GM12878 (cell line): ENCODE data around the gene ASXL2. TPM values are rescaled to one million over a fixed set of nuclear protein-coding genes. Genes with fewer than 3 reads are reported as not detected.

ENCODE experiments used
- ATAC-seq: fragments of 200-7000 bp; cut with Tn5 transposase; 3 replicates; pipeline ENCODE4 v1.9.1; 2020; ENCODE audit warnings: mild to moderate bottlenecking, moderate library complexity
- BruUV-seq: library from RNA; stranded (reverse); fragments of 400-500 nt; replicated peaks from 2 replicates; lab custom pipeline; 2021; lab: Mats Ljungman, UMichigan
- CTCF ChIA-PET: fragments of 300-600 bp; sonication (Branson Sonifier 250); formaldehyde crosslinking; extraction: SDS; loops from one replicate; lab custom pipeline; 2021; ENCODE audit warnings: inconsistent platforms; lab: Yijun Ruan, JAX
- POLR2A ChIA-PET: fragments of 350-600 bp; formaldehyde crosslinking; extraction: SDS; loops from one replicate; lab custom pipeline; 2021; ENCODE audit warnings: inconsistent platforms; lab: Charles Lee
- RAD21 ChIA-PET: fragments of 300-600 bp; sonication (Branson Sonifier 250); formaldehyde crosslinking; loops from one replicate; lab custom pipeline; 2023; ENCODE audit warnings: antibody characterized with exemption; ENCODE audit not compliant: unreplicated experiment; lab: Charles Lee
- SMC1A ChIA-PET: fragments of 300-600 bp; sonication (Branson Sonifier 250); formaldehyde crosslinking; loops from one replicate; lab custom pipeline; 2023; ENCODE audit not compliant: unreplicated experiment, uncharacterized antibody; lab: Charles Lee
- DNase-seq: peaks from one replicate; pipeline ENCODE4 v3.0.0-alpha.2; 2011; ENCODE audit warnings: low read depth, low spot score
- FAIRE-seq: peaks from 3 replicates; lab custom pipeline; 2011; peaks lifted over from hg19 to GRCh38; lab: Jason Lieb, UNC
- H2AFZ ChIP-seq: 2 replicates; pipeline ENCODE4 v1.6.0; 2011; ENCODE audit warnings: low read depth, low read length, control low read depth; ENCODE audit not compliant: control insufficient read depth
- H3K27ac ChIP-seq: 2 replicates; pipeline ENCODE4 v1.5.1; 2011; ENCODE audit warnings: control low read depth; ENCODE audit not compliant: control insufficient read depth, insufficient read depth
- H3K27me3 ChIP-seq, 2 experiments: replicated peaks in 1 of 2; 2 replicates each; pipeline versions ENCODE4 v1.6.0 to v1.6.1; 2011; ENCODE audit warnings: low read length in 1 of 2; ENCODE audit not compliant: control insufficient read depth in 2 of 2, insufficient read depth in 2 of 2
- H3K36me3 ChIP-seq, 2 experiments: 2 replicates each; pipeline ENCODE4 v1.5.1; 2011; ENCODE audit warnings: low read length in 1 of 2; ENCODE audit not compliant: control insufficient read depth in 2 of 2, insufficient read depth in 2 of 2
- H3K4me1 ChIP-seq: 2 replicates; pipeline ENCODE4 v1.6.1; 2011; ENCODE audit warnings: mild to moderate bottlenecking, low read length, moderate library complexity, mixed read lengths; ENCODE audit not compliant: control insufficient read depth, insufficient read depth
- H3K4me2 ChIP-seq: 2 replicates; pipeline ENCODE4 v1.6.0; 2011; ENCODE audit warnings: control low read depth; ENCODE audit not compliant: control insufficient read depth, insufficient read depth
- H3K4me3 ChIP-seq: fragments of 200-600 bp; sonication (generic); 2 replicates; pipeline ENCODE4 v1.5.1; 2016
- H3K79me2 ChIP-seq: 2 replicates; pipeline ENCODE4 v1.6.0; 2011; ENCODE audit warnings: low read length; ENCODE audit not compliant: control insufficient read depth, insufficient read depth
- H3K9ac ChIP-seq: 2 replicates; pipeline ENCODE4 v1.8.0; 2011; ENCODE audit warnings: low read length, control low read depth, mixed read lengths; ENCODE audit not compliant: control insufficient read depth, insufficient read depth
- H3K9me3 ChIP-seq: replicated peaks from 3 replicates; pipeline ENCODE4 v1.5.1; 2011; ENCODE audit warnings: mild to moderate bottlenecking, low read length; ENCODE audit not compliant: control insufficient read depth, insufficient read depth
- H4K20me1 ChIP-seq: 2 replicates; pipeline ENCODE4 v1.6.0; 2011; ENCODE audit not compliant: control insufficient read depth, insufficient read depth
- ATF7 ChIP-seq: fragments of 450-650 bp; IDR thresholded peaks from 2 replicates; pipeline ENCODE4 v1.6.1; 2016; ENCODE audit warnings: low read depth, mild to moderate bottlenecking
- CBFB ChIP-seq: IDR thresholded peaks from 2 replicates; pipeline ENCODE4 v1.6.1; 2016; ENCODE audit warnings: antibody characterized with exemption, low read depth
- CHD4 ChIP-seq: fragments of 200-600 bp; sonication (generic); IDR thresholded peaks from 2 replicates; pipeline ENCODE4 v1.6.1; 2016; ENCODE audit warnings: mild to moderate bottlenecking
- EZH2 ChIP-seq: IDR thresholded peaks from 2 replicates; pipeline ENCODE4 v1.6.1; 2012; ENCODE audit warnings: low read depth, mild to moderate bottlenecking, control low read depth, inconsistent platforms, low read length, borderline replicate concordance; ENCODE audit not compliant: control insufficient read depth
- GATAD2B ChIP-seq: fragments of 450-650 bp; conservative IDR thresholded peaks from 2 replicates; pipeline ENCODE4 v1.6.1; 2017; ENCODE audit warnings: low read depth, mild to moderate bottlenecking, moderate library complexity
- JUND ChIP-seq: IDR thresholded peaks from 2 replicates; pipeline ENCODE4 v1.6.1; 2012; ENCODE audit warnings: low read depth, mild to moderate bottlenecking, low read length, improper control_type of control experiment, moderate library complexity
- KAT2A ChIP-seq: conservative IDR thresholded peaks from 2 replicates; pipeline ENCODE4 v1.6.1; 2011; ENCODE audit warnings: low read depth, low read length; ENCODE audit not compliant: control insufficient read depth
- NBN ChIP-seq: fragments of 450-650 bp; IDR thresholded peaks from 2 replicates; pipeline ENCODE4 v1.6.1; 2016
- NFIC ChIP-seq: IDR thresholded peaks from 2 replicates; pipeline ENCODE4 v1.6.1; 2012; ENCODE audit warnings: low read depth, mild to moderate bottlenecking, inconsistent platforms, low read length, moderate library complexity
- RAD21 ChIP-seq: IDR thresholded peaks from 2 replicates; pipeline ENCODE4 v1.6.1; 2011; ENCODE audit warnings: mild to moderate bottlenecking, low read depth, low read length, moderate library complexity; ENCODE audit not compliant: insufficient read depth
- RB1 ChIP-seq: fragments of 450-650 bp; formaldehyde crosslinking; IDR thresholded peaks from 2 replicates; pipeline ENCODE4 v1.6.1; 2017; ENCODE audit warnings: mild to moderate bottlenecking, borderline replicate concordance
- RCOR1 ChIP-seq: conservative IDR thresholded peaks from 2 replicates; pipeline ENCODE4 v1.6.1; 2012; ENCODE audit warnings: low read depth, low read length, improper control_type of control experiment
- RELA ChIP-seq: fragments of 450-650 bp; IDR thresholded peaks from 2 replicates; pipeline ENCODE4 v1.8.0; 2014; ENCODE audit warnings: borderline replicate concordance; ENCODE audit not compliant: partially characterized antibody
- ZNF384 ChIP-seq: IDR thresholded peaks from 2 replicates; pipeline ENCODE4 v1.6.1; 2012; ENCODE audit warnings: low read depth, mild to moderate bottlenecking, low read length, improper control_type of control experiment, borderline replicate concordance
- WGBS: methylation state at CpG from one replicate; pipeline ENCODE4 v1.1.6; 2016; ENCODE audit warnings: low lambda C conversion rate; ENCODE audit not compliant: insufficient replicate concordance, insufficient coverage; ENCODE audit errors: missing lambda C conversion rate; 5-methylcytosine and 5-hydroxymethylcytosine counted together
- in situ Hi-C: fragments of 300-500 bp; cut with MboI; formaldehyde crosslinking; loops from 9 replicates; pipeline ENCODE4 v1.14.3; 2018; ENCODE audit warnings: mixed read lengths
- intact Hi-C: fragments of 100-400 bp; cut with micrococcal nuclease; formaldehyde crosslinking; loops from one replicate; pipeline ENCODE4 v1.14.2; 2022; ENCODE audit not compliant: unreplicated experiment
- polyA plus RNA-seq, 11 experiments: library from polyadenylated mRNA; depleted of rRNA in 4 of 11; unstranded in 6 of 11; stranded (reverse) in 5 of 11; fragments of >200 nt; fragmentation: Nextera tagmentation in 4 of 11; fragmentation: Illumina TruSeq in 1 of 11; extraction: Ambion mirVana in 4 of 11; extraction: Trizol in 1 of 11; gene quantifications; 1 replicate in 1 of 11; 2 replicates in 10 of 11; pipeline versions ENCODE4 v1.2.1 to v1.2.3, GENCODE V29; 2011 to 2016; ENCODE audit warnings: inconsistent platforms in 2 of 11, missing spikeins in 2 of 11, low read depth in 1 of 11
- total RNA-seq, 4 experiments: library from RNA; depleted of rRNA in 3 of 4; stranded (reverse); fragments of >200 nt in 3 of 4; fragmentation: Illumina TruSeq in 1 of 4; extraction: Trizol in 1 of 4; gene quantifications; 2 replicates each; pipeline versions ENCODE4 v1.2.1 to v1.2.3, GENCODE V29; 2013 to 2021
- TF ChIP-seq, protein P1 (sequence below), 3 experiments: IDR thresholded peaks in 2 of 3; conservative IDR thresholded peaks in 1 of 3; 2 replicates each; pipeline ENCODE4 v1.5.1; 2011; ENCODE audit warnings: low read depth in 3 of 3, low read length in 3 of 3, mild to moderate bottlenecking in 3 of 3, control low read depth in 2 of 3, moderate library complexity in 2 of 3, inconsistent platforms in 1 of 3, mixed read lengths in 1 of 3; ENCODE audit not compliant: control insufficient read depth in 2 of 3, insufficient read depth in 1 of 3; ENCODE audit errors: extremely low read depth in 1 of 3

Gene ASXL2
- total and polyA plus RNA-seq, 10 of the 15 experiments (the other 5 are each of a cell fraction or from before 2014, with no cell fraction given): 1.3 to 17.7 (median 5.5) TPM

DNA sequence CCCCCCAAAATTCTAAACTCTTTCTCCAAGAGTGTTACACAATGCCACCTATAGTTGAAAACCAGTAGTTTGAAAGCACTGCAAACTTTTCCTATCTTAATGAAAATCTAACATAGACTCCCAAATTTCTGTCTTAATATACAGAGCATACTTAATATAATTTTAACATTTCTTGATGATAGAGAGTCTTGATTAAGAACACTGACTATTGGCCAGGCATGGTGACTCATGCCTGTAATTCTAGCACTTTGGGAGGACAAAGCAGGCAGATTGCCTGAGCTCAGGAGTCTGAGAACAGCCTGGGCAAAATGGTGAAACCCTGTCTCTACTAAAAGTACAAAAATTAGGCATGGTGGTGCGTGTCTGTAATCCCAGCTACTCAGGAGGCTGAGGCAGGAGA is 34.2 kb downstream of the ASXL2 start:
- in situ Hi-C loops: no loop called here
- RAD21 ChIA-PET: no interaction called here
- FAIRE-seq: no peak
- H3K4me3 ChIP-seq: no peak overlapping the region
- H3K27ac ChIP-seq: no peak overlapping the region
- no peaks in the 10 kb centered on the region for H3K4me1 ChIP-seq
- no peak overlapping the region for H2AFZ ChIP-seq
- H4K20me1 ChIP-seq: no peaks in the 10 kb centered on the region
- SMC1A ChIA-PET: no interaction called here
- DNase-seq: no peak
- no peaks in the 10 kb centered on the region for H3K27me3 ChIP-seq
- H3K79me2 ChIP-seq: no peaks in the 10 kb centered on the region
- no peaks in the 10 kb centered on the region for H3K9me3 ChIP-seq
- peaks cover 0 to 3% of the 10 kb centered on the region in 2 experiments; a peak in 2 of 4 replicates for H3K36me3 ChIP-seq
- no TSS peak for BruUV-seq
- no peak overlapping the region for H3K9ac ChIP-seq
- no peak for ATAC-seq
- 89% methylated on average over 1 of the region's 1 CpG for WGBS
- TF ChIP-seq RCOR1: no peak
- no peak for TF ChIP-seq RELA
- no peak for TF ChIP-seq ZNF384
- TF ChIP-seq, protein P1, sequence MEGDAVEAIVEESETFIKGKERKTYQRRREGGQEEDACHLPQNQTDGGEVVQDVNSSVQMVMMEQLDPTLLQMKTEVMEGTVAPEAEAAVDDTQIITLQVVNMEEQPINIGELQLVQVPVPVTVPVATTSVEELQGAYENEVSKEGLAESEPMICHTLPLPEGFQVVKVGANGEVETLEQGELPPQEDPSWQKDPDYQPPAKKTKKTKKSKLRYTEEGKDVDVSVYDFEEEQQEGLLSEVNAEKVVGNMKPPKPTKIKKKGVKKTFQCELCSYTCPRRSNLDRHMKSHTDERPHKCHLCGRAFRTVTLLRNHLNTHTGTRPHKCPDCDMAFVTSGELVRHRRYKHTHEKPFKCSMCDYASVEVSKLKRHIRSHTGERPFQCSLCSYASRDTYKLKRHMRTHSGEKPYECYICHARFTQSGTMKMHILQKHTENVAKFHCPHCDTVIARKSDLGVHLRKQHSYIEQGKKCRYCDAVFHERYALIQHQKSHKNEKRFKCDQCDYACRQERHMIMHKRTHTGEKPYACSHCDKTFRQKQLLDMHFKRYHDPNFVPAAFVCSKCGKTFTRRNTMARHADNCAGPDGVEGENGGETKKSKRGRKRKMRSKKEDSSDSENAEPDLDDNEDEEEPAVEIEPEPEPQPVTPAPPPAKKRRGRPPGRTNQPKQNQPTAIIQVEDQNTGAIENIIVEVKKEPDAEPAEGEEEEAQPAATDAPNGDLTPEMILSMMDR (IDR thresholded peaks at IDR 0.05 in 2 of 3, conservative IDR thresholded peaks at IDR 0.05 in 1 of 3; ENCODE audit: control insufficient read depth in 2 of 3, extremely low read depth in 1 of 3, insufficient read depth in 1 of 3, low read depth in 3 of 3, low read length in 3 of 3): no peak
- no peak for TF ChIP-seq NFIC
- TF ChIP-seq RAD21: no peak
- no peak for TF ChIP-seq CHD4
- TF ChIP-seq JUND: no peak
- no peak for TF ChIP-seq RB1
- no peak for TF ChIP-seq NBN
- no peak for TF ChIP-seq ATF7
- TF ChIP-seq KAT2A: no peak
- no peak for TF ChIP-seq EZH2
- TF ChIP-seq CBFB: no peak
- no peak for TF ChIP-seq GATAD2B
- POLR2A ChIA-PET: interaction anchor here (0.6 to 0.7 kb wide), 2 partner anchors 391 to 1059 kb away, joined by 3 to 4 read pairs; no protein-coding TSS in a partner anchor
- CTCF ChIA-PET: interaction anchor here (1.1 to 1.5 kb wide), 2 partner anchors 83 to 236 kb away, joined by 3 read pairs; no protein-coding TSS in a partner anchor
- intact Hi-C loops: no loop called here
- H3K4me2 ChIP-seq: no peak overlapping the region
